ENCODE results near the gene DNAL4. TPM values are rescaled to one million over a fixed set of nuclear protein-coding genes. Genes with fewer than 3 reads are reported as not detected.

The DNAL4 gene
- total and polyA plus RNA-seq, 12 donors = 7.7 to 11.7 (median 9.9) TPM

- intact Hi-C loops (cut with DNase I) = loop anchor here in 1 of 10 donors (10.0 kb wide), 1 partner anchor 49 kb away; no protein-coding TSS in a partner anchor
- no peak for DNase-seq
- H3K4me1 ChIP-seq = peaks cover 0 to 3% (median 0%) of the 10 kb centered on the region in 9 donors
- no peak overlapping the region for H3K4me3 ChIP-seq
- peaks cover 0 to 3% (median 0%) of the 10 kb centered on the region in 9 donors for H3K36me3 ChIP-seq
- H3K9me3 ChIP-seq = no peaks in the 10 kb centered on the region
- TF ChIP-seq CTCF (IDR thresholded peaks at IDR 0.05) = no peak
- no peak for ATAC-seq
- no peaks in the 10 kb centered on the region for H3K27me3 ChIP-seq
- 69 to 81% methylated on average over 2 of the region's 2 CpGs for WGBS, 2 donors
- H3K27ac ChIP-seq = no peak overlapping the region
Observed at GRCh38 chr22:38823637-38824036, 29.7 kb upstream of the DNAL4 start.

GRCh38 chr22:38823076-38823475 is 29.1 kb upstream of the DNAL4 start:
- Histone ChIP-seq H3K4me1 (peaks cover 0 to 3% (median 0%) of the 10 kb centered on the region in 9 donors), H3K27ac (no peak overlapping the region), H3K9me3 (no peaks in the 10 kb centered on the region), H3K27me3 (no peaks in the 10 kb centered on the region), H3K36me3 (peaks cover 0 to 3% (median 0%) of the 10 kb centered on the region in 9 donors), H3K4me3 (no peak overlapping the region)
- TF ChIP-seq CTCF (IDR thresholded peaks at IDR 0.05) = no peak
- ATAC-seq = no peak
- intact Hi-C loops (cut with DNase I) = loop anchor here in 1 of 10 donors (10.0 kb wide), 1 partner anchor 48 kb away; no protein-coding TSS in a partner anchor
- 87 to 89% methylated on average over 4 of the region's 4 CpGs for WGBS, 2 donors
- DNase-seq = no peak

DNA sequence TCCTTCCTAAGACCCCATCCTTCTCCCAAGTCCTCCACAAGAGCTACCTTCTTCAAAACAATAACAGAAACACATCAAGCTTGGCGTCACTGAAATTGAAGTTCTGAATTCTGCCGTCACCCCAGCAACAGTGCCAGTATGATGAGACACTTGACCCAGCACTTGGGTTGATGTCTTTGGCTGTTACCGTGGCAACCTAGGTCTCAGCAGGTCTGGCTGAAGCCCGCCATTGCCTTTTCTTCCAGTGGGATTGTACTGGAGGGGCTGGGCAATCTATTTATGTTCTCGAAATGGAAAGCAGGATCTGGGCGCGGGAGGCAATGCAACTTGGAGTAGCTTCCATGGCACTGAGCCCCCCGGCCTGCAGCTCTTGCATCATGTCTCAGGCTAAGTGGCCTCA is 26.1 kb upstream of the DNAL4 start:
- H3K4me3 ChIP-seq = no peak overlapping the region
- WGBS, 2 donors = 81 to 86% methylated on average over 8 of the region's 8 CpGs
- H3K27ac ChIP-seq = no peak overlapping the region
- H3K9me3 ChIP-seq = no peaks in the 10 kb centered on the region
- H3K4me1 ChIP-seq = peaks cover 0 to 3% (median 0%) of the 10 kb centered on the region in 9 donors
- intact Hi-C loops (cut with DNase I) = loop anchor here in 1 of 10 donors (10.0 kb wide), 1 partner anchor 45 kb away; no protein-coding TSS in a partner anchor
- no peaks in the 10 kb centered on the region for H3K36me3 ChIP-seq
- DNase-seq (no peak), ATAC-seq (no peak)
- H3K27me3 ChIP-seq = no peaks in the 10 kb centered on the region
- TF ChIP-seq CTCF (IDR thresholded peaks at IDR 0.05) = no peak

DNA sequence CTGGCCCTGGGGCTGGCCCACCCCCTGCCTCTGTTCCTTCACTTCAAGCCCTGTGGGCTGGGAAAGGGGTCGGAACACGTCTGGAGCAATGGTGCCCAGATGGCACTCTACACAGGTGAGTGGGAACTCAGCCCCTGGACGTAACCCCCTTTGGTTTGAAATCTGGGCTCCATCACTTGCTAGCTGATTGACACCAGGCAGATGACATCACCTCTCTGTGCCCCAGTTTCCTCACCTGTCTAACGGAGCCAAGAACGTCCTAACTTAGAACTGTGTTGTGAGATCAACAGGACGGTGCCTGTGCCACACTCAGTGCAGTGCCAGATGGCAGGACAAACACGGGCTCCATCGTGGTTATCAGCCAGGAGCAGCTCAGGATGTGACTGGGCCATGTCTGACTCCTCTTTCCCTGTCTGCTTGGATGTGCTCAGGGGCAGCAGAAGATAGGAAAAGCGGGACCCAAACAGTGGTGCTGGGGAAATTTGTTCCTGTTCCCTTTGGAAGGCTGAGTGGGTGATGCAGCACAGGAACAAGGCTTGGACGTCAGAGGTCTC is 25.5 kb upstream of the DNAL4 start:
- WGBS, 2 donors = 76 to 84% methylated on average over 10 of the region's 10 CpGs

More for the DNA sequence above, 25.5 kb upstream of the DNAL4 start:
- ATAC-seq (no peak), DNase-seq (no peak)
- H3K9me3 ChIP-seq = no peaks in the 10 kb centered on the region
- peaks cover 0 to 3% (median 0%) of the 10 kb centered on the region in 9 donors for H3K4me1 ChIP-seq
- intact Hi-C loops (cut with DNase I) = no loop called here
- TF ChIP-seq CTCF (IDR thresholded peaks at IDR 0.05) = no peak
- H3K27me3 ChIP-seq = no peaks in the 10 kb centered on the region
- no peak overlapping the region for H3K27ac ChIP-seq
- H3K36me3 ChIP-seq = no peaks in the 10 kb centered on the region
- no peak overlapping the region for H3K4me3 ChIP-seq
